GM18907 (cell line): ENCODE data around the gene COL8A2.

Experiments
- ATAC-seq: cut with Tn5 transposase; IDR thresholded peaks from one replicate; pipeline ENCODE4 v1.9.1; 2021; ENCODE audit warnings: mild to moderate bottlenecking, moderate library complexity; ENCODE audit not compliant: unreplicated experiment

The COL8A2 gene

GRCh38 chr1:36092798-36093185, 32.2 kb downstream of the COL8A2 start:
- ATAC-seq, result no peak

- ATAC-seq, result no peak
Observed at GRCh38 chr1:36092166-36092797, 32.7 kb downstream of the COL8A2 start.

- ATAC-seq, result no peak
Observed at GRCh38 chr1:36091698-36092097, 33.3 kb downstream of the COL8A2 start.

- ATAC-seq, result no peak
Observed at GRCh38 chr1:36091141-36091540, 33.9 kb downstream of the COL8A2 start.

GRCh38 chr1:36089393-36090121, 35.5 kb downstream of the COL8A2 start:
- no peak for ATAC-seq

- peak; percentile 71 for ATAC-seq
Observed at GRCh38 chr1:36088577-36089392, 36.2 kb downstream of the COL8A2 start, which contains the start of gene ADPRS. ADPRS (plus strand) TSS chr1:36088892; CDS start chr1:36088905, 13 bp downstream.

GRCh38 chr1:36088265-36088576, 36.8 kb downstream of the COL8A2 start:
- ATAC-seq, result peak; percentile 10

- ATAC-seq, result no peak
Observed at GRCh38 chr1:36087233-36088123, 37.5 kb downstream of the COL8A2 start.

- no peak for ATAC-seq
Observed at GRCh38 chr1:36086529-36087232, 38.3 kb downstream of the COL8A2 start.

- no peak for ATAC-seq
Observed at GRCh38 chr1:36085686-36086526, 39.1 kb downstream of the COL8A2 start.

GRCh38 chr1:36085126-36085525, 39.9 kb downstream of the COL8A2 start:
- no peak for ATAC-seq

- no peak for ATAC-seq
Observed at GRCh38 chr1:36084497-36085115, 40.4 kb downstream of the COL8A2 start.

- no peak for ATAC-seq
Observed at GRCh38 chr1:36083635-36084496, 41.2 kb downstream of the COL8A2 start, which contains the start of gene TEKT2. TEKT2 (plus strand) TSS chr1:36084094; CDS start chr1:36084922, 828 bp downstream.

GRCh38 chr1:36083219-36083618, 41.8 kb downstream of the COL8A2 start:
- ATAC-seq, result no peak

- no peak for ATAC-seq
Observed at GRCh38 chr1:36081926-36082485, 43.0 kb downstream of the COL8A2 start.

GRCh38 chr1:36080801-36081200, 44.2 kb downstream of the COL8A2 start:
- no peak for ATAC-seq

GRCh38 chr1:36080236-36080635, 44.8 kb downstream of the COL8A2 start:
- no peak for ATAC-seq
